ENCODE measurements around the gene AQP12B.

The AQP12B gene

DNA sequence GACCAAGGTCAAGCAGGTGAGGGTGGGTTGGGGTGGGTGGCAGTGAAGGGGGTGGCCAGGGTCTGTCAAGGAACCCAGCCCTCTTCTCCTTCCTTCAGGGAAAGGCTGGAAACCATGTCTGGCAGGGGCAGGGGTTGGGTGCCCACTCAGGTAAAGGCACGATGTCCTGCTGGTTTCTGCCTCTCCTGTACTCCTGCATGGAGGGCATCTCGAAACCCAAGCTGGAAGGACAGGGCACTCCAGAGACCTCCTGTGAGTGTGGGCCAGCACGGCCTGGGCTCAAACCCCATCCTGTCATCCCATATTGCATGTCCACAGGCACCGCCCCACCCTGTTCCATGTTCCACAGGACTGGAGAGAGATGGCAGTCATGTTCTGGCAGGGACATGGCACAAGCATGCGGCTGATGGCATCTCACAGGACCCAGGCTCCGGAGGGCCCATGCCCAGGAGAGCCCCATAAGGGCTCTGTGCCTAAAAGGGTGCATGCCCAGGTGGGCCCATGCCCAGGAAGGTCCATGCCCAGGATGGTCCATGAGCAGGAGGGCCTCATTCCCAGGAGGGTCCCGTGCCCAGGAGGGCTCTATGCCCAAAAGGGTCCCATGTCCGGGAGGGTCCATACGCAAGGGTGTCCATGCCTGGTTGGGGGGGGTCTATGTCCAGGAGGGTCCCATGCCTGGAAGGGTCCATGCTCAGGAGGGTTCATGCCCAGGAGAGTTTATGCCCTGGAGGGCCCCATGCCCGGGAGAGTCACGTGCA, 51.0 kb downstream of the AQP12B start:
- H3K27ac Mint-ChIP-seq: no peak overlapping the region
- H3K4me1 Mint-ChIP-seq: no peaks in the 10 kb centered on the region
- no peak overlapping the region for H3K4me3 Mint-ChIP-seq
- no peaks in the 10 kb centered on the region for H3K36me3 Mint-ChIP-seq (ENCODE audit: low read depth)
- H3K27me3 Mint-ChIP-seq (ENCODE audit: low read depth): no peaks in the 10 kb centered on the region
- peaks cover 25% of the 10 kb centered on the region for H3K9me3 Mint-ChIP-seq
- TF ChIP-seq, protein P1, sequence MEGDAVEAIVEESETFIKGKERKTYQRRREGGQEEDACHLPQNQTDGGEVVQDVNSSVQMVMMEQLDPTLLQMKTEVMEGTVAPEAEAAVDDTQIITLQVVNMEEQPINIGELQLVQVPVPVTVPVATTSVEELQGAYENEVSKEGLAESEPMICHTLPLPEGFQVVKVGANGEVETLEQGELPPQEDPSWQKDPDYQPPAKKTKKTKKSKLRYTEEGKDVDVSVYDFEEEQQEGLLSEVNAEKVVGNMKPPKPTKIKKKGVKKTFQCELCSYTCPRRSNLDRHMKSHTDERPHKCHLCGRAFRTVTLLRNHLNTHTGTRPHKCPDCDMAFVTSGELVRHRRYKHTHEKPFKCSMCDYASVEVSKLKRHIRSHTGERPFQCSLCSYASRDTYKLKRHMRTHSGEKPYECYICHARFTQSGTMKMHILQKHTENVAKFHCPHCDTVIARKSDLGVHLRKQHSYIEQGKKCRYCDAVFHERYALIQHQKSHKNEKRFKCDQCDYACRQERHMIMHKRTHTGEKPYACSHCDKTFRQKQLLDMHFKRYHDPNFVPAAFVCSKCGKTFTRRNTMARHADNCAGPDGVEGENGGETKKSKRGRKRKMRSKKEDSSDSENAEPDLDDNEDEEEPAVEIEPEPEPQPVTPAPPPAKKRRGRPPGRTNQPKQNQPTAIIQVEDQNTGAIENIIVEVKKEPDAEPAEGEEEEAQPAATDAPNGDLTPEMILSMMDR (IDR thresholded peaks at IDR 0.05; ENCODE audit: unreplicated experiment in 3 of 3): no peak

DNA sequence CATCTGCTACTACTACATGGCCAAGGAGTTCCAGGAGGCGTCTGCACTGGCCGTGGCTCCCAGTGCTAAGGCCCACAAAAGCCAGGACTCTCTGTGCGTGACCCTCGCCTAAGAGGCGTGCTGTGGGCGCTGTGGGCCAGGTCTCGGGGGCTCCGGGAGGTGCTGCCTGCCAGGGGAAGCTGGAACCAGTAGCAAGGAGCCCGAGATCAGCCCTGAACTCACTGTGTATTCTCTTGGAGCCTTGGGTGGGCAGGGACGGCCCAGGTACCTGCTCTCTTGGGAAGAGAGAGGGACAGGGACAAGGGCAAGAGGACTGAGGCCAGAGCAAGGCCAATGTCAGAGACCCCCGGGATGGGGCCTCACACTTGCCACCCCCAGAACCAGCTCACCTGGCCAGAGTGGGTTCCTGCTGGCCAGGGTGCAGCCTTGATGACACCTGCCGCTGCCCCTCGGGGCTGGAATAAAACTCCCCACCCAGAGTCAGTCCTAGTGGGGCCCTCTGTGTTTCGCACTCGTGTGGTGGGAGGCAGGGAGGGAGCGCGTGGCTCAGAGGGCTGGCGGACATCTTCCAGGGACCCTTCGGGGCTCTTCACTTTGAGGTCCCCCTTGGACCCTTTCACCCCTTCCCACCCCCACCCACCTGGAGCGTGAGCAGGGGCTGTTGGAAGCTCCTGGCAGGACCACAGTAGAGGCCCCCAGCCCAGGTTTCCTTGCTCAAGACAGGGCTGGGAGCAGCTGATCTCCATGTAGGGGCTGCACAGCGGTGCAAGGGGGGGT, 51.7 kb downstream of the AQP12B start:
- Mint-ChIP-seq H3K4me3 (no peak overlapping the region), H3K4me1 (no peaks in the 10 kb centered on the region), H3K27me3 (ENCODE audit: low read depth) (no peaks in the 10 kb centered on the region), H3K27ac (no peak overlapping the region), H3K9me3 (peaks cover 25% of the 10 kb centered on the region), H3K36me3 (ENCODE audit: low read depth) (no peaks in the 10 kb centered on the region)
- TF ChIP-seq, protein P1 (IDR thresholded peaks at IDR 0.05; ENCODE audit: unreplicated experiment in 3 of 3): no peak

DNA sequence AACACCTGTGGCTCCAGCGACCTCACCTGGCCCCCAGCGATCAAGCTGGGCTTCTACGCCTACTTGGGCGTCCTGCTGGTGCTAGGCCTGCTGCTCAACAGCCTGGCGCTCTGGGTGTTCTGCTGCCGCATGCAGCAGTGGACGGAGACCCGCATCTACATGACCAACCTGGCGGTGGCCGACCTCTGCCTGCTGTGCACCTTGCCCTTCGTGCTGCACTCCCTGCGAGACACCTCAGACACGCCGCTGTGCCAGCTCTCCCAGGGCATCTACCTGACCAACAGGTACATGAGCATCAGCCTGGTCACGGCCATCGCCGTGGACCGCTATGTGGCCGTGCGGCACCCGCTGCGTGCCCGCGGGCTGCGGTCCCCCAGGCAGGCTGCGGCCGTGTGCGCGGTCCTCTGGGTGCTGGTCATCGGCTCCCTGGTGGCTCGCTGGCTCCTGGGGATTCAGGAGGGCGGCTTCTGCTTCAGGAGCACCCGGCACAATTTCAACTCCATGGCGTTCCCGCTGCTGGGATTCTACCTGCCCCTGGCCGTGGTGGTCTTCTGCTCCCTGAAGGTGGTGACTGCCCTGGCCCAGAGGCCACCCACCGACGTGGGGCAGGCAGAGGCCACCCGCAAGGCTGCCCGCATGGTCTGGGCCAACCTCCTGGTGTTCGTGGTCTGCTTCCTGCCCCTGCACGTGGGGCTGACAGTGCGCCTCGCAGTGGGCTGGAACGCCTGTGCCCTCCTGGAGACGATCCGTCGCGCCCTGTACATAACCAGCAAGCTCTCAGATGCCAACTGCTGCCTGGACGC, 52.5 kb downstream of the AQP12B start:
- Mint-ChIP-seq H3K27ac (no peak overlapping the region), H3K4me3 (no peak overlapping the region), H3K4me1 (no peaks in the 10 kb centered on the region), H3K27me3 (ENCODE audit: low read depth) (no peaks in the 10 kb centered on the region), H3K9me3 (peaks cover 25% of the 10 kb centered on the region), H3K36me3 (ENCODE audit: low read depth) (no peaks in the 10 kb centered on the region)
- TF ChIP-seq, protein P1 (IDR thresholded peaks at IDR 0.05; ENCODE audit: unreplicated experiment in 3 of 3): no peak

DNA sequence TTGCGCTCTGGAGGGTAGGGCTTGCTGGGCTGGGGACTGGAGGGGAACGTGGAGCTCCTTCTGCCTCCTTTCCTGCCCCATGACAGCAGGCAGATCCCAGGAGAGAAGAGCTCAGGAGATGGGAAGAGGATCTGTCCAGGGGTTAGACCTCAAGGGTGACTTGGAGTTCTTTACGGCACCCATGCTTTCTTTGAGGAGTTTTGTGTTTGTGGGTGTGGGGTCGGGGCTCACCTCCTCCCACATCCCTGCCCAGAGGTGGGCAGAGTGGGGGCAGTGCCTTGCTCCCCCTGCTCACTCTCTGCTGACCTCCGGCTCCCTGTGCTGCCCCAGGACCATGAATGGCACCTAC, 53.1 kb downstream of the AQP12B start:
- Mint-ChIP-seq H3K27ac (no peak overlapping the region), H3K36me3 (ENCODE audit: low read depth) (no peaks in the 10 kb centered on the region), H3K4me3 (no peak overlapping the region), H3K27me3 (ENCODE audit: low read depth) (no peaks in the 10 kb centered on the region), H3K9me3 (peaks cover 20% of the 10 kb centered on the region), H3K4me1 (no peaks in the 10 kb centered on the region)
- TF ChIP-seq, protein P1 (IDR thresholded peaks at IDR 0.05; ENCODE audit: unreplicated experiment in 3 of 3): no peak

DNA sequence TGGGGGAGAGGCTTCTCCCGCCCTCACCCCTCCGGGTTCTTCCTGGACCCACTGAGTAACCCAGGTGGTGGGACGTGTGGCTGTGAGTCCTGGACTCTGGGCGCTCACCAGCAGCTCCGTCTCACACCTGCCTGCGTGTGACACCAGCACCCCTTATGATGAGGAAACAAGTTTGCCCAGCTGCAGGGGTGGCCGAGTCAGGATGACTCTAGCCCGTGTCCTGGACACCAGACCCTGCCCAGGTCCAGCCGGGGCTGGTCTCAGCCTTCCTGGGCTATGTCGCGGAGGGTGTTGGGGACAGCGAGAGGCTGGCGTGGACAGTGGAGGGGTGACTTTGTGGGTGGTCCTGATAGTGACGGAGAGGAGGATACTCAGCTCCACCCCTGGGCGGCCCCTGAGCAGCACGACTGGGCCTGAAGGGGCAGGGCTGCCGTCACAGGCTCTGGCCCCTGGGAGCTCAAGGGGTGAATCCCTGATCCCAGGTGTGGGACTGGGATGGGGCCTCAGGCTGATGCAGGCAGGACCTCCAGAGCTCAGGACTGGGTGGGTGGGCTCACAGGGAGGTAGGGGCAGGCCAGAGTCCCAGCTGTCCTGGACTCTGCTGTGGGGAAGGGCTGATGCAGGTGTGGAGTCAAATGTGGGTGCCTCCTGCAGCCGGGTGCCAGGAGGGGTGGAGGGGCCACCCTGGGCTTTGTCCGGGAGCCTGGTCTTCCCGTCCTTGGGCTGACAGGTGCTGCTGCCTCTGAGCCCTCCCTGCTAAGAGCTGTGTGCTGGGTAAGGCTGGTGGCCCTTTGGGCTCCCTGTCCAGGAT, 53.7 kb downstream of the AQP12B start:
- Mint-ChIP-seq H3K27ac (no peak overlapping the region), H3K4me1 (no peaks in the 10 kb centered on the region), H3K4me3 (no peak overlapping the region), H3K36me3 (ENCODE audit: low read depth) (no peaks in the 10 kb centered on the region), H3K27me3 (ENCODE audit: low read depth) (no peaks in the 10 kb centered on the region), H3K9me3 (peaks cover 15% of the 10 kb centered on the region)
- TF ChIP-seq, protein P1 (IDR thresholded peaks at IDR 0.05; ENCODE audit: unreplicated experiment in 3 of 3): no peak
